ENCODE data around the gene RXFP1.

The RXFP1 gene

GRCh38 chr4:158578476-158578875 is 56.8 kb downstream of the RXFP1 start:
- TF ChIP-seq ZNF274 (IDR thresholded peaks at IDR 0.05; ENCODE audit: low read depth, low read length): no peak
- H3K4me3 ChIP-seq (ENCODE audit: low read length): no peak overlapping the region

DNA sequence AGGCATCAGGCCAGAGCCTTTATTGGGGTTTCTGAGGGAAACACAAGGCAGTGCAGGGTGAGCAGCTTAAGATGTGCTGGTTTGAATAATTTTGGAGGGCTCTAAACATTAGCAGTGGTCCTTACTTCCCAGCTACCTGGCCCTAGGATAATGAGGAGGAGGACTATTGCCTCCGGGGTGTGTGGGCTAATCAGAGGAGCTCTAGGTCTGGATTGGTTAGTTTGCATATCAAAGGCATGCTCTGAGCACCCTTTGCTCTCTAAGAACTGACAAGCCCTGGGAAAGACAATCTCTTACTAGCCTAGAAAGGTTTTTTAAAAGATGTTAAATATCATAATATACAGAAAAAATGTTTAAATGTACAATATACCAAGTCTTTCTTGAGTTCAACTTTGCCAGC is 58.4 kb downstream of the RXFP1 start:
- H3K4me3 ChIP-seq (ENCODE audit: low read length): no peak overlapping the region
- no peak for TF ChIP-seq ZNF274 (IDR thresholded peaks at IDR 0.05; ENCODE audit: low read depth, low read length)

DNA sequence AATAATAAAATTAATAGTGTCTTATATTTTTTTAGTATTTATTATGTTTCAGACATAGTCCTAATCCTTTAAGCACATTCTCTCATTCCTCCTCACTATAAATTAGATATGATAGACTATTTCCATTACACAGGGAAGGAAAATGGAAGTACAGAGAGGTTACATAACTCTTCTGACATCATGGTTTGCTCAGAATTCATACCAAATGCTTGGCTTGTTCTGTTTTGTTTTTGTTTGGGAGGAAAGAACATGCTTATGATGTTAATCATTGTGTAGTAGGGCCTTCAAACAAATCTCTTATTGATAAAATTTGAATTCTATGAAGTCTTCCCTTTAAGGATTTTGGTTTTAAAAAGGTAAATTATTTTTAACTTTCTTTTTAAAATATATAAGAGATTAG is 59.5 kb downstream of the RXFP1 start:
- H3K4me3 ChIP-seq (ENCODE audit: low read length): no peak overlapping the region
- TF ChIP-seq ZNF274 (IDR thresholded peaks at IDR 0.05; ENCODE audit: low read depth, low read length): no peak

GRCh38 chr4:158586881-158587280 is 65.2 kb downstream of the RXFP1 start:
- no peak overlapping the region for H3K4me3 ChIP-seq (ENCODE audit: low read length)
- no peak for TF ChIP-seq ZNF274 (IDR thresholded peaks at IDR 0.05; ENCODE audit: low read depth, low read length)

DNA sequence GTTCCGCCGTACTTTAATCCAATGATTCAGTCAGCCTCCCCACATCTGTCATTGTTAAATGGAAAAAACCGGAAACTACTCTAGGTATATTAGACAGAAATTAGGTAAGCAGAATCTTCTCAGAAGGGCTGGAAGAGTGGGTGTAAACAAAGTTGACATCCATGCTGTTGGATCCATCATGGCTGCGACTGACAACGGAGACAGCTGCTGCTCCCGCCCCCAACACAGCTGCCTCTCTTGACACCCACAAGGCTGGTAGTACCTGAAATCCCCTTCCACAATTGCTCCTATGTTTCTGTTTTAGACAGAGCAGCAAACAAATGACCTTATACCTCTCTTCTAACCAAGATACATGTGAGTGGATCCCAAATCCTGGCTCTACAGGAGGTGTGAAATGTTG is 66.6 kb downstream of the RXFP1 start:
- no peak overlapping the region for H3K4me3 ChIP-seq (ENCODE audit: low read length)
- TF ChIP-seq ZNF274 (IDR thresholded peaks at IDR 0.05; ENCODE audit: low read depth, low read length): no peak

DNA sequence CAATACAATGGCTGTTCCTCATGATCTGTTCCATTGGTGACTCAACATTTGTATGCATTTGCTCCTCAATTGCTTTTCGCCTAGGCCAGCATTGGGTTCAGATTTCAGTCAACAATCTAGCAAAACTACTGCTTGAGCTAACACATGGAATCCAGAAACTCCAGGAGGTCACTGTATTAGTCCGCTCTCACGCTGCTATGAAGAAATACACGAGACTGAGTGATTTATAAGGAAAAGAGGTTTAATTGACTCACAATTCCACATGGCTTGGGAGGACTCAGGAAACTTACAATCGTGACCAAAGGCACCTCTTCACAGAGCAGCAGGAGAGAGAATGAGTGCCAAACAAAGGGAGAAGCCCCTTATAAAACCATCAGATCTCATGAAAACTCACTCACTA is 67.1 kb downstream of the RXFP1 start:
- TF ChIP-seq ZNF274 (IDR thresholded peaks at IDR 0.05; ENCODE audit: low read depth, low read length): no peak
- H3K4me3 ChIP-seq (ENCODE audit: low read length): no peak overlapping the region

DNA sequence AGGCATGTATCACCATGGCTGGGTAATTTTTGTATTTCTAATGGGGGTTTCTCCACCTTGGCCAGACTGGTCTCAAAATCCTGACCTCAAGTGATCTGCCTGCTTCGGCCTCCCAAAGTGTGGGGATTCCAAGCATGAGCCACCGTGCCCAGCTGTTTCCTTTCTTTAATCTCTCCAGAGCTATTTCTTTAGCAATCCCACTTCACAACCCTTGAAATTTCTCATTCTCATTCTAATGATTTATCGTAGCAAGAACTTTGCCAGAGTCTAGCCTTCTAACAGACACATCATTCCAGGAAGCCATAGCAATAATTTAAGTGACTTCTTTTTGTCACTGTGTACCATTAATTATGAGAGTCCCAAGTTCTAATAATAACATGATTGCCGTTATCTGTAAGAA is 68.6 kb downstream of the RXFP1 start:
- H3K4me3 ChIP-seq (ENCODE audit: low read length): no peak overlapping the region
- TF ChIP-seq ZNF274 (IDR thresholded peaks at IDR 0.05; ENCODE audit: low read depth, low read length): no peak

DNA sequence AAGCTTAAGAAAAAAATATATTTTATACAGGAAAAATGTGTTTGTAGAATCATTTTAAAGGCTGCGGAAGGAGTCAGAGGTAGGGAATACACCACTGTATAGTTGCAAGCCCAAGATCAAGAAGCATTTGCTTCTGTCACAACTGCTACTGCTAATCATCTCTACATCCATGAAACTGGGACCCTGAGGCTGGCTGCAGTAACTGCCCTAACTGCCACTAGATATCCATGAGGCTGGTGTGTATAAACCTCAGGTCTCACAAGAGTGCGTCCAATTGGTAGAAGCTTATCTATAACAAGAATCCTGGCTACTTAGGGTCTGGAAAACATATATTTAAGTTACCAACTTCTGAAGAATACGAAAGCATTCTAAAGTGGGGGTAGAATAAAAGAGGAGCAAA is 69.1 kb downstream of the RXFP1 start:
- no peak for TF ChIP-seq ZNF274 (IDR thresholded peaks at IDR 0.05; ENCODE audit: low read depth, low read length)
- H3K4me3 ChIP-seq (ENCODE audit: low read length): no peak overlapping the region

GRCh38 chr4:158597879-158598596 is 76.4 kb downstream of the RXFP1 start:
- no peak for TF ChIP-seq ZNF274 (IDR thresholded peaks at IDR 0.05; ENCODE audit: low read depth, low read length)
- H3K4me3 ChIP-seq (ENCODE audit: low read length): no peak overlapping the region

- no peak overlapping the region for H3K4me3 ChIP-seq (ENCODE audit: low read length)
- TF ChIP-seq ZNF274 (IDR thresholded peaks at IDR 0.05; ENCODE audit: low read depth, low read length): no peak
Observed at GRCh38 chr4:158599150-158599549, 77.5 kb downstream of the RXFP1 start.

GRCh38 chr4:158599765-158600498 is 78.2 kb downstream of the RXFP1 start:
- no peak overlapping the region for H3K4me3 ChIP-seq (ENCODE audit: low read length)
- no peak for TF ChIP-seq ZNF274 (IDR thresholded peaks at IDR 0.05; ENCODE audit: low read depth, low read length)

- no peak overlapping the region for H3K4me3 ChIP-seq (ENCODE audit: low read length)
- no peak for TF ChIP-seq ZNF274 (IDR thresholded peaks at IDR 0.05; ENCODE audit: low read depth, low read length)
Observed at GRCh38 chr4:158604369-158604768, 82.7 kb downstream of the RXFP1 start.

GRCh38 chr4:158605393-158605792 is 83.7 kb downstream of the RXFP1 start:
- no peak for TF ChIP-seq ZNF274 (IDR thresholded peaks at IDR 0.05; ENCODE audit: low read depth, low read length)
- no peak overlapping the region for H3K4me3 ChIP-seq (ENCODE audit: low read length)

DNA sequence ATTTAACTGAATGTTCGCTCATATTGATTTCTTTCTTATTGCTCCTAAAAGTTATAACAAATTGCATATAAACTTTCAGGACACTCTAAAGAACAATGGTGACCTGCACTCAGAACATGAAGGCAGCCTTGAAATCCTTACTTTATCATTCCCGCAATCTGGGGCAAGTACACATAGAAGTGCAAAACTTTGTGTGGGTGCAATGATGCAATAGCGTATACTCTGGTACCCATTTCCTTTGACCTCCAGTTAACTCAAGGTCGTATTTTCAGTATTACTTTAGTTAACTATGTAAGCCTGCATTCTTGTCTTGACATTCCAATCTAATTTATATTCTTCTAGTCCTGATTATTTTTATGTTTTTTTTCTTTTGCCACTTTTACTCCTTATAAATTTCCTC is 85.3 kb downstream of the RXFP1 start:
- H3K4me3 ChIP-seq (ENCODE audit: low read length): no peak overlapping the region
- no peak for TF ChIP-seq ZNF274 (IDR thresholded peaks at IDR 0.05; ENCODE audit: low read depth, low read length)

- H3K4me3 ChIP-seq (ENCODE audit: low read length): no peak overlapping the region
- TF ChIP-seq ZNF274 (IDR thresholded peaks at IDR 0.05; ENCODE audit: low read depth, low read length): no peak
Observed at GRCh38 chr4:158609116-158609515, 87.4 kb downstream of the RXFP1 start.
